OCI-LY3 (cell line): Measurements from ENCODE around the gene TLE6.

Experiments used
- H2AFZ ChIP-seq: fragments of 200-600, 300-600 bp; shearing (Covaris generic); 2 replicates; pipeline ENCODE4 v1.6.0; 2014; ENCODE audit warnings: antibody characterized with exemption, low read depth, low read length
- H3K27ac ChIP-seq: fragments of 200-600, 300-600 bp; sonication (generic); 2 replicates; pipeline ENCODE4 v1.5.1; 2014; ENCODE audit warnings: mild to moderate bottlenecking, low read length, moderate library complexity, mixed read lengths
- H3K27me3 ChIP-seq: fragments of 200-600, 300-600 bp; sonication (generic); 2 replicates; pipeline ENCODE4 v1.6.1; 2014; ENCODE audit warnings: low read depth, low read length, mixed read lengths
- H3K36me3 ChIP-seq: fragments of 200-600, 300-600 bp; sonication (generic); replicated peaks from 2 replicates; pipeline ENCODE3; 2014; ENCODE audit warnings: low read depth, low read length, mixed read lengths
- H3K4me1 ChIP-seq: fragments of 300-600, 200-600 bp; sonication (generic); 2 replicates; pipeline ENCODE4 v1.6.1; 2014; ENCODE audit warnings: low read length, mixed read lengths
- H3K4me2 ChIP-seq: fragments of 200-600, 300-600 bp; sonication (generic); 2 replicates; pipeline ENCODE4 v1.6.1; 2014; ENCODE audit warnings: low read length, mixed read lengths
- H3K4me3 ChIP-seq: fragments of 300-600, 200-600 bp; sonication (generic); 2 replicates; pipeline ENCODE4 v1.5.1; 2014; ENCODE audit warnings: antibody characterized with exemption, mild to moderate bottlenecking, low read length, moderate library complexity
- H3K79me2 ChIP-seq: fragments of 300-600, 200-600 bp; shearing (Covaris generic); 2 replicates; pipeline ENCODE4 v1.6.1; 2014; ENCODE audit warnings: mild to moderate bottlenecking, low read length, mixed read lengths
- H3K9ac ChIP-seq: fragments of 300-600, 200-600 bp; shearing (Covaris generic); 2 replicates; pipeline ENCODE4 v1.6.0; 2014; ENCODE audit warnings: mild to moderate bottlenecking, low read length, moderate library complexity
- H3K9me3 ChIP-seq: fragments of 200-600, 300-600 bp; shearing (Covaris generic); 2 replicates; pipeline ENCODE4 v1.6.1; 2014; ENCODE audit warnings: low read length, mixed read lengths; ENCODE audit not compliant: insufficient read depth
- H4K20me1 ChIP-seq: fragments of 200-600, 300-600 bp; sonication (generic); 2 replicates; pipeline ENCODE4 v1.6.1; 2016; ENCODE audit warnings: low read length, mixed read lengths; ENCODE audit not compliant: insufficient read depth
- EZH2phosphoT487 ChIP-seq: fragments of 200-600 bp; shearing (Covaris generic); IDR thresholded peaks from 2 replicates; pipeline ENCODE4 v1.6.1; 2018; ENCODE audit warnings: antibody characterized with exemption, mixed run types, low read depth
- TF ChIP-seq, protein P1 (sequence below): fragments of 200-600, 300-600 bp; sonication (generic); IDR thresholded peaks from 2 replicates; pipeline ENCODE4 v1.5.1; 2014; ENCODE audit warnings: antibody characterized with exemption, low read length, low read depth

TLE6 gene

DNA sequence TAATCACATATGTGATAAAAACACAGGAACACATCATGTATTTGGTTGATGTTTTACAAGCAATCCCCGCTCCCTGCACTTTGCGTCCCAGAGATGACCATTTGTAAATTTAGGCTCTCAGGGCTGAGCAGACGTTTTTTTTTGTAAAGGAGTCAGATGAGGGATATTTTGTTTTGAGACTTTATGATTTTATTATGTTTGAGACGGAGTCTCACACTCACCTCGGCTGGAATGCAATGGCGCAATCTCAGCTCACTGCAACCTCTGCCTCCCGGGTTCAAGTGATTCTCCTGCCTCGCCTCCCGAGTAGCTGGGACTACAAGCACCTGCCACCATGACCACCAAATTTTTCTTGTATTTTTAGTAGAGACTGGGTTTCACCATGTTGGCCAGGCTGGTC lies 1.4 kb downstream of the TLE6 start:
- H3K4me2 ChIP-seq: no peak overlapping the region
- no peak overlapping the region for H3K4me3 ChIP-seq
- H2AFZ ChIP-seq: no peak overlapping the region
- no peaks in the 10 kb centered on the region for H3K36me3 ChIP-seq
- no peaks in the 10 kb centered on the region for H3K9me3 ChIP-seq
- H3K4me1 ChIP-seq: peaks cover 12% of the 10 kb centered on the region
- H3K27me3 ChIP-seq: no peaks in the 10 kb centered on the region
- no peak overlapping the region for H3K27ac ChIP-seq
- H4K20me1 ChIP-seq: no peaks in the 10 kb centered on the region
- no peak for TF ChIP-seq EZH2phosphoT487
- TF ChIP-seq, protein P1, sequence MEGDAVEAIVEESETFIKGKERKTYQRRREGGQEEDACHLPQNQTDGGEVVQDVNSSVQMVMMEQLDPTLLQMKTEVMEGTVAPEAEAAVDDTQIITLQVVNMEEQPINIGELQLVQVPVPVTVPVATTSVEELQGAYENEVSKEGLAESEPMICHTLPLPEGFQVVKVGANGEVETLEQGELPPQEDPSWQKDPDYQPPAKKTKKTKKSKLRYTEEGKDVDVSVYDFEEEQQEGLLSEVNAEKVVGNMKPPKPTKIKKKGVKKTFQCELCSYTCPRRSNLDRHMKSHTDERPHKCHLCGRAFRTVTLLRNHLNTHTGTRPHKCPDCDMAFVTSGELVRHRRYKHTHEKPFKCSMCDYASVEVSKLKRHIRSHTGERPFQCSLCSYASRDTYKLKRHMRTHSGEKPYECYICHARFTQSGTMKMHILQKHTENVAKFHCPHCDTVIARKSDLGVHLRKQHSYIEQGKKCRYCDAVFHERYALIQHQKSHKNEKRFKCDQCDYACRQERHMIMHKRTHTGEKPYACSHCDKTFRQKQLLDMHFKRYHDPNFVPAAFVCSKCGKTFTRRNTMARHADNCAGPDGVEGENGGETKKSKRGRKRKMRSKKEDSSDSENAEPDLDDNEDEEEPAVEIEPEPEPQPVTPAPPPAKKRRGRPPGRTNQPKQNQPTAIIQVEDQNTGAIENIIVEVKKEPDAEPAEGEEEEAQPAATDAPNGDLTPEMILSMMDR: no peak
- H3K9ac ChIP-seq: no peak overlapping the region
- H3K79me2 ChIP-seq: no peaks in the 10 kb centered on the region

DNA sequence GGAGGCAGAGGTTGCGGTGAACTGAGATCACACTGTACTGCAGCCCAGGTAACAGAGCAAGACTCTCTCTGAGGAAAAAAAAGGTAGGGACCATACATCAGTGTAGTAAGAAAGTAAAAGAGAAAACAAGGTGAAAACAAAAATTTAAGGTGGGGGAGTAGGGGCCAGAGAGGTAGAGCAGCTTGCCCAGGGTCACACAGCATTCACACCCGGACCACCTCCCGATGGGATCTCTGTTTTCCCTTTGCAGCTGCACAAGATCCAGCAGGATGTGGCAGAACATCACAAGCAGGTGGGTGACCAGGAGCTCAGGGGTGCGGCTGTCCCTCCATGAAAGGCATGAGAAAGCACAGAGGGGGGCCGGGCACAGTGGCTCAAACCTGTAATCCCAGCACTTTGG lies 4.5 kb downstream of the TLE6 start:
- Histone ChIP-seq H4K20me1 (no peaks in the 10 kb centered on the region), H3K4me2 (no peak overlapping the region), H3K79me2 (no peaks in the 10 kb centered on the region), H3K9ac (no peak overlapping the region), H3K27ac (no peak overlapping the region), H2AFZ (no peak overlapping the region), H3K36me3 (no peaks in the 10 kb centered on the region), H3K4me1 (peaks cover 6% of the 10 kb centered on the region; the same call in 1 of the 2 replicates), H3K9me3 (no peaks in the 10 kb centered on the region), H3K4me3 (no peak overlapping the region), H3K27me3 (no peaks in the 10 kb centered on the region)
- TF ChIP-seq EZH2phosphoT487: no peak
- TF ChIP-seq, protein P1: no peak

DNA sequence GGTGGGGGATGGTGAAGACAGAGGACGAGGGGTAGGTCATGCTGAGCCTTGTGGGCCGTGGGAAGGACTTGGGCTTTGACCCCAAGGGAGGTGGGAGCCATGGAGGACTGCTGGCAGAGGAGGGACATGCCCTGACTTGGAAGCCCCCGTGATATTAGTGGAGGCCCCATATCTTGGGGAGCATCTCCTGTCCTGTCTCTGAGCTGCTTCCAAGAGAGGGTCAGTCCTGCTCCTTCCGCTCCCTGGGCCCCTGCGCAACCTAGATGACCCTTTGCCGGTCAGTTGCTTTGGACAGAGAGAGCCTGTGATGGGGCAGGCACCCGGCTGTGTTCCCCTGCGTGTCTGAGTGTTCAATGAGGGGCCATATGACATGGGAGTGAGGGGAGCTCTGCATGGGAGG lies 5.2 kb downstream of the TLE6 start:
- no peak for TF ChIP-seq EZH2phosphoT487
- TF ChIP-seq, protein P1: no peak
- no peak overlapping the region for H3K27ac ChIP-seq
- 0 out of 2 replicates have a peak, but pooled peaks cover 6% of the 10 kb centered on the region for H3K4me1 ChIP-seq
- H3K27me3 ChIP-seq: no peaks in the 10 kb centered on the region
- H3K4me3 ChIP-seq: no peak overlapping the region
- no peaks in the 10 kb centered on the region for H4K20me1 ChIP-seq
- no peaks in the 10 kb centered on the region for H3K9me3 ChIP-seq
- no peak overlapping the region for H3K4me2 ChIP-seq
- H2AFZ ChIP-seq: no peak overlapping the region
- no peaks in the 10 kb centered on the region for H3K36me3 ChIP-seq
- no peak overlapping the region for H3K9ac ChIP-seq
- H3K79me2 ChIP-seq: no peaks in the 10 kb centered on the region

DNA sequence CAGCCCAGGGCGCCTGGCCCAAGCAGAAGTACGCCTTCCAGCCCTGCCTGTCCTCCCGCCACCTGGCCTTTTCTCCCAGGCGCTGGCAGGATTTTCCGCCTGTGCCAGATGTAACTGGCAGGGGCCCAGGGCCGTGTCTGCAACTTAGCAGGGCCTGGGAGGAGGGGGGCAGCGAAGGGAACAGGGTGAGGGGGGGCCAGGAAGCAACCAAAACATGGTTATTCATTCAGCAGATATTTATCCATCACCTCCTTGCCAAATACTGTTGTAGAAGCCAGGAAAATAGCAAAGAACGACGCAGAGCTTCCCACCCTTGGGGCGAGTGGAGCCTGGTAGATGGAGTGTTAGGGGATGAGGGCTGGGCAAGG lies 5.6 kb downstream of the TLE6 start:
- Histone ChIP-seq H3K4me2 (no peak overlapping the region), H3K4me1 (0 out of 2 replicates have a peak, but pooled peaks cover 2% of the 10 kb centered on the region), H3K36me3 (no peaks in the 10 kb centered on the region), H3K9me3 (no peaks in the 10 kb centered on the region), H2AFZ (no peak overlapping the region), H3K79me2 (no peaks in the 10 kb centered on the region), H4K20me1 (no peaks in the 10 kb centered on the region), H3K4me3 (no peak overlapping the region), H3K9ac (no peak overlapping the region), H3K27me3 (no peaks in the 10 kb centered on the region), H3K27ac (no peak overlapping the region)
- TF ChIP-seq, protein P1: no peak
